ENCODE results near the gene TMEM61.
"Not testable (repeated sequence)": the region's sequence is repeated elsewhere in the genome, so short reads cannot be mapped to it uniquely, and the experiment has no call there.

The TMEM61 gene

DNA sequence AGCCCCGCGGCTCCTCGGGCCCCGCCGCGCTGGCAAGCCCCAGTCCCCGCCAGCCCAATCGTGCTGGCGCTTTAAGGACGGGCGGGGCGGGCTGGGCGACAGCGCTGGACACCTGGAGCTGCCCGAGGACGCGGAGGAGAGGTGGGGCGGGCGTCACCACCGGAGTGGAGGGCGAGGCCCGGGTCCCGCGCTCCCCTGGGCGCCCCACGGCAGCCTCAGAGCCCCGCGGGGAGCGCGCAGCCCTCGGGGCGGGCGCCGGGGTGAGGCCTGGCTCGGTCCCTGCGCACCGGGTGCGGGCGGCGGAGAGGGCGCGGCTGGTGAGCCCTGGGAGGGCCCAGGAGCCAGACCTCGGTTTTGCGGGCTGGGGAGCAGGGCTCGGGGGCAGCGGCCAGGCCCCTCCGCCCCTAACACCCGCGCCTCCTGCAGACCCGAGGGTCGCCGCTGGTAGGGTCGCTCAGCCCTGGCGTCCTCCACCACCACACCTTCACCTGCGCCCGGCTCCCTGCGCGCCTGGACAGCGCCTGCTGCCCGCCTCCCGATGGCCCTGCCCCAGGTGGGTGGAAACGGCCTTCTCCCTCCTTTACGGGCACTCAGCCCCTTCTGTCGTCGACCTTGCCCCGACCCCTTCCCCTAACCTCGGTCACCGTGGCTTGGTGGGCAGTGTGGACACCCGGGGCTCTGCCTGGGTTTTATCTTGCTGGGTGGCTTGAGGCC, at the start of gene TMEM61:
TSS of gene TMEM61 (plus strand) at position 101 of the 714 bp plus-strand sequence. CDS start at position 539, 438 bp downstream.
- TF ChIP-seq, protein P1, sequence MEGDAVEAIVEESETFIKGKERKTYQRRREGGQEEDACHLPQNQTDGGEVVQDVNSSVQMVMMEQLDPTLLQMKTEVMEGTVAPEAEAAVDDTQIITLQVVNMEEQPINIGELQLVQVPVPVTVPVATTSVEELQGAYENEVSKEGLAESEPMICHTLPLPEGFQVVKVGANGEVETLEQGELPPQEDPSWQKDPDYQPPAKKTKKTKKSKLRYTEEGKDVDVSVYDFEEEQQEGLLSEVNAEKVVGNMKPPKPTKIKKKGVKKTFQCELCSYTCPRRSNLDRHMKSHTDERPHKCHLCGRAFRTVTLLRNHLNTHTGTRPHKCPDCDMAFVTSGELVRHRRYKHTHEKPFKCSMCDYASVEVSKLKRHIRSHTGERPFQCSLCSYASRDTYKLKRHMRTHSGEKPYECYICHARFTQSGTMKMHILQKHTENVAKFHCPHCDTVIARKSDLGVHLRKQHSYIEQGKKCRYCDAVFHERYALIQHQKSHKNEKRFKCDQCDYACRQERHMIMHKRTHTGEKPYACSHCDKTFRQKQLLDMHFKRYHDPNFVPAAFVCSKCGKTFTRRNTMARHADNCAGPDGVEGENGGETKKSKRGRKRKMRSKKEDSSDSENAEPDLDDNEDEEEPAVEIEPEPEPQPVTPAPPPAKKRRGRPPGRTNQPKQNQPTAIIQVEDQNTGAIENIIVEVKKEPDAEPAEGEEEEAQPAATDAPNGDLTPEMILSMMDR (IDR thresholded peaks at IDR 0.05; ENCODE audit: low read length) = no peak
- TF ChIP-seq EZH2 (IDR thresholded peaks at IDR 0.05; ENCODE audit: borderline replicate concordance, low read length) = no peak
- H3K4me1 ChIP-seq (ENCODE audit: insufficient read depth, low read length, severe bottlenecking) = no peaks in the 10 kb centered on the region
- H3K4me2 ChIP-seq (ENCODE audit: low read length) = no peak within 1 kb of the TSS
- no peak within 1 kb of the TSS for H3K4me3 ChIP-seq (ENCODE audit: low read depth, low read length, poor library complexity, severe bottlenecking)
- no peak within 1 kb of the TSS for H3K27ac ChIP-seq (ENCODE audit: low read depth, low read length, poor library complexity, severe bottlenecking)
- H3K79me2 ChIP-seq (ENCODE audit: insufficient read depth, low read length) = no peaks in the 10 kb centered on the region
- H3K9ac ChIP-seq (ENCODE audit: low read length) = no peak within 1 kb of the TSS
- peaks cover 9% of the 10 kb centered on the region; the same call in 1 of the 2 replicates for H3K27me3 ChIP-seq (ENCODE audit: insufficient read depth, low read length)
- no peaks in the 10 kb centered on the region for H4K20me1 ChIP-seq (ENCODE audit: insufficient read depth, low read length)
- H3K9me3 ChIP-seq (ENCODE audit: low read length) = no peaks in the 10 kb centered on the region
- H3F3A ChIP-seq (ENCODE audit: insufficient read depth, low read length) = no peaks in the 10 kb centered on the region
- no peak within 1 kb of the TSS for H2AFZ ChIP-seq (ENCODE audit: low read length)
- no peaks in the 10 kb centered on the region for H3K9me2 ChIP-seq (ENCODE audit: low read depth, low read length)
- H3K36me3 ChIP-seq (ENCODE audit: insufficient read depth, low read length) = no peaks in the 10 kb centered on the region

DNA sequence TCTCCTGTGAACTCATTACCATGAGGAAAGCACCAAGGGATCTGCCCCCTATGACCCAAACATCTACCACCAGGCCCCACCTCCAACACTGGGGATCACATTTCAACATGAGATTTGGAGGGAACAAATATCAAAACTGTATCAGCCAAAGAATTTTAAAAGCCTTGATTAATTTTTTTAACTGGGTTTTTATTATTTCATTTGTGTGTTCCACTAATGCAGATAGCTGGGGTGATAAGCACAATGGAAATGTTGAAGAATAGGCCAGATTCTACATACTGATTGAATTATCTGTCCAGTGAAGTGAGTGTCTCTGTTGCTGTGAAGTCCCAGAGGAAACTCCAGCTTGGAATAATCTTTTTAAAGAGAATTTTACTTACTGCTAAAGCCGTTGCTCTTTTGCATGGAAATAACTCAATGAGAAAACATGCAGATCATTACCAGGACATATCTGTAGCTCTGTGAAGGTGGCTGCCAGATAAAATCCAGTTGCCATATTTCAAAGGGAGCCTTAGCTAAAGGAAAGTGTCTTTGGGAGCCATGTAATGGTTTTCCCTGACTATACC, 49.1 kb upstream of the TMEM61 start:
- H3K9me2 ChIP-seq (ENCODE audit: low read depth, low read length) = no peaks in the 10 kb centered on the region

DNA sequence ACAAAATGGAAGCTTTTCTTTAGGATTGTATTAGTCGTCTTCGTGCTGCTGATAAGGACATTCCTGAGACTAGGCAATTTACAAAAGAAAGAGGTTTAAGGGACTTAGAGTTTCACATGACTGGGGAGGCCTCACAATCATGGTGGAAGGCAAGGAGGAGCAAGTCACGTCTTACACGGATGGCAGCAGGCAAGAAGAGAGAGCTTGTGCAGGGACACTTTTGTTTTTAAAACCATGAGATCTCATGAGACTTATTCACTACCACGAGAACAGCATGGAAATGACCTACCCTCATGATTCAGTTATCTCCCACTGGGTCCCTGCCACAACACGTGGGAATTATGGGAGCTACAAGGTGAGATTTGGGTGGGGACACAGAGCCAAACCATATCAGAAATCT, 46.3 kb upstream of the TMEM61 start:
- not testable (repeated sequence) for H3K27me3 ChIP-seq (ENCODE audit: insufficient read depth, low read length); H3K36me3 ChIP-seq (ENCODE audit: insufficient read depth, low read length); H3K4me3 ChIP-seq (ENCODE audit: low read depth, low read length, poor library complexity, severe bottlenecking); H2AFZ ChIP-seq (ENCODE audit: low read length); H3K9ac ChIP-seq (ENCODE audit: low read length); H3K4me2 ChIP-seq (ENCODE audit: low read length); H3K9me2 ChIP-seq (ENCODE audit: low read depth, low read length); H3K4me1 ChIP-seq (ENCODE audit: insufficient read depth, low read length, severe bottlenecking); H3K27ac ChIP-seq (ENCODE audit: low read depth, low read length, poor library complexity, severe bottlenecking); H3K9me3 ChIP-seq (ENCODE audit: low read length); H3K79me2 ChIP-seq (ENCODE audit: insufficient read depth, low read length); H4K20me1 ChIP-seq (ENCODE audit: insufficient read depth, low read length); H3F3A ChIP-seq (ENCODE audit: insufficient read depth, low read length)

More for the DNA sequence above, 49.1 kb upstream of the TMEM61 start:
- no peak overlapping the region for H3K4me3 ChIP-seq (ENCODE audit: low read depth, low read length, poor library complexity, severe bottlenecking)
- H3K4me1 ChIP-seq (ENCODE audit: insufficient read depth, low read length, severe bottlenecking) = no peaks in the 10 kb centered on the region
- H2AFZ ChIP-seq (ENCODE audit: low read length) = no peak overlapping the region
- no peaks in the 10 kb centered on the region for H4K20me1 ChIP-seq (ENCODE audit: insufficient read depth, low read length)
- no peaks in the 10 kb centered on the region for H3K27me3 ChIP-seq (ENCODE audit: insufficient read depth, low read length)
- no peaks in the 10 kb centered on the region for H3K79me2 ChIP-seq (ENCODE audit: insufficient read depth, low read length)
- TF ChIP-seq, protein P1 (IDR thresholded peaks at IDR 0.05; ENCODE audit: low read length) = no peak
- no peak for TF ChIP-seq EZH2 (IDR thresholded peaks at IDR 0.05; ENCODE audit: borderline replicate concordance, low read length)
- no peaks in the 10 kb centered on the region for H3K36me3 ChIP-seq (ENCODE audit: insufficient read depth, low read length)
- no peak overlapping the region for H3K9ac ChIP-seq (ENCODE audit: low read length)
- no peak overlapping the region for H3K27ac ChIP-seq (ENCODE audit: low read depth, low read length, poor library complexity, severe bottlenecking)
- no peaks in the 10 kb centered on the region for H3K9me3 ChIP-seq (ENCODE audit: low read length)
- no peak overlapping the region for H3K4me2 ChIP-seq (ENCODE audit: low read length)
- H3F3A ChIP-seq (ENCODE audit: insufficient read depth, low read length) = no peaks in the 10 kb centered on the region
